Mesendoderm (in vitro differentiated cells): ENCODE results near the gene PEX12. TPM values are rescaled to one million over a fixed set of nuclear protein-coding genes. Genes with fewer than 3 reads are reported as not detected.

ENCODE experiments used
- DNase-seq: peaks from one replicate; pipeline ENCODE4 v3.0.0; 2013
- H2AK5ac ChIP-seq: 2 replicates; pipeline ENCODE4 v1.6.1; 2013; ENCODE audit warnings: low read length, inconsistent platforms
- H2BK120ac ChIP-seq: 2 replicates; pipeline ENCODE4 v1.6.1; 2013; ENCODE audit warnings: low read depth, mild to moderate bottlenecking, low read length, moderate library complexity, mixed read lengths
- H2BK15ac ChIP-seq: replicated peaks from 2 replicates; pipeline ENCODE4 v1.6.1; 2013; ENCODE audit warnings: low read depth, mild to moderate bottlenecking, moderate library complexity
- H2BK5ac ChIP-seq: 2 replicates; pipeline ENCODE4 v1.6.1; 2013; ENCODE audit warnings: low read length, inconsistent platforms
- H3K18ac ChIP-seq: 2 replicates; pipeline ENCODE4 v1.6.1; 2013; ENCODE audit warnings: mild to moderate bottlenecking, low read length, mixed read lengths
- H3K23ac ChIP-seq: one replicate; pipeline ENCODE4 v1.6.1; 2013; ENCODE audit warnings: low read length
- H3K27ac ChIP-seq: 2 replicates; pipeline ENCODE4 v1.5.1; 2013; ENCODE audit warnings: low read depth, mild to moderate bottlenecking, inconsistent platforms, low read length, moderate library complexity
- H3K27me3 ChIP-seq: 2 replicates; pipeline ENCODE4 v1.6.1; 2013; ENCODE audit warnings: low read length, control low read depth, mild to moderate bottlenecking, inconsistent platforms; ENCODE audit not compliant: insufficient read depth, poor library complexity
- H3K36me3 ChIP-seq: 2 replicates; pipeline ENCODE4 v1.6.1; 2013; ENCODE audit warnings: low read length, inconsistent platforms; ENCODE audit not compliant: control insufficient read depth, insufficient read depth
- H3K4ac ChIP-seq: one replicate; pipeline ENCODE4 v1.6.1; 2013; ENCODE audit warnings: low read depth, mild to moderate bottlenecking, low read length, moderate library complexity
- H3K4me1 ChIP-seq: 2 replicates; pipeline ENCODE4 v1.6.1; 2013; ENCODE audit warnings: low read depth, low read length, inconsistent platforms; ENCODE audit not compliant: control insufficient read depth
- H3K4me2 ChIP-seq: 2 replicates; pipeline ENCODE4 v1.6.1; 2013; ENCODE audit warnings: low read length
- H3K4me3 ChIP-seq: 2 replicates; pipeline ENCODE4 v1.5.1; 2013; ENCODE audit warnings: mild to moderate bottlenecking, low read length
- H3K56ac ChIP-seq: one replicate; pipeline ENCODE4 v1.6.1; 2013; ENCODE audit warnings: low read length
- H3K79me1 ChIP-seq: 2 replicates; pipeline ENCODE4 v1.6.1; 2013; ENCODE audit warnings: low read length, inconsistent platforms
- H3K79me2 ChIP-seq: 2 replicates; pipeline ENCODE4 v1.6.1; 2013; ENCODE audit warnings: mild to moderate bottlenecking, low read length; ENCODE audit not compliant: control insufficient read depth, insufficient read depth
- H3K9ac ChIP-seq: 2 replicates; pipeline ENCODE4 v1.6.1; 2013; ENCODE audit warnings: low read length, inconsistent platforms
- H4K5ac ChIP-seq: one replicate; pipeline ENCODE4 v1.6.1; 2013; ENCODE audit warnings: low read length
- H4K8ac ChIP-seq: one replicate; pipeline ENCODE4 v1.6.1; 2013; ENCODE audit warnings: low read depth, mild to moderate bottlenecking, control low read depth, low read length, moderate library complexity
- WGBS: extraction: QIAGEN DNeasy Blood & Tissue Kit; methylation state at CpG from one replicate; pipeline ENCODE4 v1.1.7; 2013; ENCODE audit warnings: low lambda C conversion rate, missing lambda C conversion rate; ENCODE audit not compliant: insufficient coverage; ENCODE audit errors: extremely low coverage; 5-methylcytosine and 5-hydroxymethylcytosine counted together
- polyA plus RNA-seq, 2 experiments: library from polyadenylated mRNA; stranded (reverse); fragments of 200-250 nt; gene quantifications; one replicate each; pipeline ENCODE4 v1.2.3, GENCODE V29; 2013

The PEX12 gene
- 3.1 TPM for polyA plus RNA-seq (2013, experiment 1 of 2)
- 2.9 TPM for polyA plus RNA-seq (2013, experiment 2 of 2)

GRCh38 chr17:35578197-35578928 lies at the start of gene PEX12:
Gene PEX12 (minus strand): TSS chr17:35578571. CDS start chr17:35578021, 550 bp downstream.
- H2AK5ac ChIP-seq: peak within 1 kb of the TSS; percentile 55
- H3K9ac ChIP-seq: peak within 1 kb of the TSS; percentile 93
- H3K79me2 ChIP-seq: no peaks in the 10 kb centered on the region
- H4K8ac ChIP-seq: no peak within 1 kb of the TSS
- H4K5ac ChIP-seq: peak within 1 kb of the TSS; percentile 78
- peaks cover 2% of the 10 kb centered on the region for H3K79me1 ChIP-seq
- H3K4ac ChIP-seq: peak within 1 kb of the TSS; percentile 57
- peak within 1 kb of the TSS; percentile 93 for H3K4me3 ChIP-seq
- H3K23ac ChIP-seq: peak within 1 kb of the TSS; percentile 15
- no peak within 1 kb of the TSS for H2BK5ac ChIP-seq
- no peaks in the 10 kb centered on the region for H3K27me3 ChIP-seq
- no CpG with 5 or more reads among the region's 45 CpGs for WGBS
- DNase-seq: peak; percentile 94
- no peaks in the 10 kb centered on the region for H3K36me3 ChIP-seq
- H3K4me1 ChIP-seq: peaks cover 3% of the 10 kb centered on the region
- no peak within 1 kb of the TSS for H2BK15ac ChIP-seq
- peak within 1 kb of the TSS; percentile 77 for H3K18ac ChIP-seq
- H2BK120ac ChIP-seq: no peak within 1 kb of the TSS
- H3K27ac ChIP-seq: peak within 1 kb of the TSS; percentile 6
- H3K4me2 ChIP-seq: peak within 1 kb of the TSS; percentile 99
- peak within 1 kb of the TSS; percentile 95 for H3K56ac ChIP-seq

GRCh38 chr17:35627417-35627816 lies 49.0 kb upstream of the PEX12 start:
- H3K56ac ChIP-seq: no peak overlapping the region
- H3K4ac ChIP-seq: no peak overlapping the region
- no peak overlapping the region for H3K4me2 ChIP-seq
- no peak overlapping the region for H3K18ac ChIP-seq
- H2BK120ac ChIP-seq: no peak overlapping the region
- no peak overlapping the region for H2AK5ac ChIP-seq
- H3K4me1 ChIP-seq: no peaks in the 10 kb centered on the region
- H3K79me1 ChIP-seq: peaks cover 2% of the 10 kb centered on the region
- no peak overlapping the region for H3K9ac ChIP-seq
- no peak overlapping the region for H4K5ac ChIP-seq
- DNase-seq: no peak
- no peak overlapping the region for H3K4me3 ChIP-seq
- H3K23ac ChIP-seq: no peak overlapping the region
- H3K27ac ChIP-seq: no peak overlapping the region
- peaks cover 3% of the 10 kb centered on the region for H3K36me3 ChIP-seq
- no peaks in the 10 kb centered on the region for H3K79me2 ChIP-seq
- H4K8ac ChIP-seq: no peak overlapping the region
- no peak overlapping the region for H2BK5ac ChIP-seq
- H3K27me3 ChIP-seq: no peaks in the 10 kb centered on the region
- no CpG with 5 or more reads among the region's 4 CpGs for WGBS
- no peak overlapping the region for H2BK15ac ChIP-seq

GRCh38 chr17:35621768-35622167 lies 43.4 kb upstream of the PEX12 start:
- Histone ChIP-seq H3K4me1 (no peaks in the 10 kb centered on the region), H4K8ac (no peak overlapping the region), H3K18ac (no peak overlapping the region), H3K4me2 (no peak overlapping the region), H2BK120ac (no peak overlapping the region), H3K79me2 (no peaks in the 10 kb centered on the region), H3K4me3 (no peak overlapping the region), H2AK5ac (no peak overlapping the region), H3K79me1 (peaks cover 2% of the 10 kb centered on the region), H2BK5ac (no peak overlapping the region), H4K5ac (no peak overlapping the region), H3K9ac (no peak overlapping the region), H3K4ac (no peak overlapping the region), H3K27ac (no peak overlapping the region), H3K56ac (no peak overlapping the region), H2BK15ac (no peak overlapping the region), H3K23ac (no peak overlapping the region), H3K36me3 (peaks cover 3% of the 10 kb centered on the region), H3K27me3 (no peaks in the 10 kb centered on the region)
- DNase-seq: no peak
- no CpG with 5 or more reads among the region's 1 CpG for WGBS

- DNase-seq: no peak
- H3K9ac ChIP-seq: no peak overlapping the region
- no peak overlapping the region for H3K4ac ChIP-seq
- H2BK15ac ChIP-seq: no peak overlapping the region
- no peak overlapping the region for H3K23ac ChIP-seq
- H2AK5ac ChIP-seq: no peak overlapping the region
- H3K4me1 ChIP-seq: no peaks in the 10 kb centered on the region
- H3K36me3 ChIP-seq: peaks cover 2% of the 10 kb centered on the region
- no peak overlapping the region for H4K5ac ChIP-seq
- no peak overlapping the region for H2BK5ac ChIP-seq
- no peaks in the 10 kb centered on the region for H3K79me2 ChIP-seq
- H4K8ac ChIP-seq: no peak overlapping the region
- H2BK120ac ChIP-seq: no peak overlapping the region
- H3K27me3 ChIP-seq: no peaks in the 10 kb centered on the region
- H3K4me2 ChIP-seq: no peak overlapping the region
- H3K4me3 ChIP-seq: no peak overlapping the region
- no peak overlapping the region for H3K27ac ChIP-seq
- no peak overlapping the region for H3K18ac ChIP-seq
- H3K79me1 ChIP-seq: peaks cover 3% of the 10 kb centered on the region
- no peak overlapping the region for H3K56ac ChIP-seq
These were observed 40.3 kb upstream of the PEX12 start for GRCh38 chr17:35618628-35619027.

- no peak overlapping the region for H2AK5ac ChIP-seq
- no peak overlapping the region for H3K56ac ChIP-seq
- no peak overlapping the region for H2BK120ac ChIP-seq
- no peak overlapping the region for H3K23ac ChIP-seq
- H3K4me2 ChIP-seq: no peak overlapping the region
- no peak overlapping the region for H3K9ac ChIP-seq
- no peak overlapping the region for H4K5ac ChIP-seq
- no peaks in the 10 kb centered on the region for H3K79me2 ChIP-seq
- H3K4me3 ChIP-seq: no peak overlapping the region
- no peaks in the 10 kb centered on the region for H3K27me3 ChIP-seq
- H2BK15ac ChIP-seq: no peak overlapping the region
- no peaks in the 10 kb centered on the region for H3K4me1 ChIP-seq
- H4K8ac ChIP-seq: no peak overlapping the region
- no peak overlapping the region for H3K18ac ChIP-seq
- no peak for DNase-seq
- H3K27ac ChIP-seq: no peak overlapping the region
- H2BK5ac ChIP-seq: no peak overlapping the region
- H3K4ac ChIP-seq: no peak overlapping the region
- H3K36me3 ChIP-seq: peaks cover 2% of the 10 kb centered on the region
- no CpG with 5 or more reads among the region's 2 CpGs for WGBS
- peaks cover 3% of the 10 kb centered on the region for H3K79me1 ChIP-seq
These were observed 39.1 kb upstream of the PEX12 start for GRCh38 chr17:35617505-35617904.

GRCh38 chr17:35616536-35616935 lies 38.2 kb upstream of the PEX12 start:
- no peak overlapping the region for H2AK5ac ChIP-seq
- H3K4me3 ChIP-seq: no peak overlapping the region
- no peaks in the 10 kb centered on the region for H3K27me3 ChIP-seq
- no peak overlapping the region for H4K5ac ChIP-seq
- H4K8ac ChIP-seq: no peak overlapping the region
- H3K56ac ChIP-seq: no peak overlapping the region
- no peak overlapping the region for H3K4me2 ChIP-seq
- no peaks in the 10 kb centered on the region for H3K4me1 ChIP-seq
- no CpG with 5 or more reads among the region's 7 CpGs for whole genome bisulfite sequencing
- H2BK120ac ChIP-seq: no peak overlapping the region
- peaks cover 2% of the 10 kb centered on the region for H3K36me3 ChIP-seq
- no peak overlapping the region for H3K27ac ChIP-seq
- H3K4ac ChIP-seq: no peak overlapping the region
- H3K79me1 ChIP-seq: peaks cover 3% of the 10 kb centered on the region
- H2BK15ac ChIP-seq: no peak overlapping the region
- H2BK5ac ChIP-seq: no peak overlapping the region
- no peak for DNase-seq
- no peak overlapping the region for H3K18ac ChIP-seq
- H3K23ac ChIP-seq: no peak overlapping the region
- no peak overlapping the region for H3K9ac ChIP-seq
- no peaks in the 10 kb centered on the region for H3K79me2 ChIP-seq
